Loucy (cell line): Measurements from ENCODE around the gene DCP2.

Experiments used
- H2AFZ ChIP-seq: fragments of 200-600 bp; sonication (generic); 2 replicates; pipeline ENCODE4 v1.6.0; 2016; ENCODE audit warnings: antibody characterized with exemption, mild to moderate bottlenecking, low read length, moderate library complexity
- H3F3A ChIP-seq: fragments of 200-600 bp; 2 replicates; pipeline ENCODE4 v1.6.0; 2016; ENCODE audit warnings: antibody characterized with exemption, low read depth, mild to moderate bottlenecking
- H3K27me3 ChIP-seq: fragments of 200-600 bp; sonication (generic); 2 replicates; pipeline ENCODE4 v1.6.1; 2014; ENCODE audit warnings: low read length, mild to moderate bottlenecking; ENCODE audit not compliant: insufficient read depth, poor library complexity, severe bottlenecking
- H3K36me3 ChIP-seq: fragments of 200-600 bp; sonication (generic); 2 replicates; pipeline ENCODE4 v1.6.1; 2016; ENCODE audit warnings: low read length; ENCODE audit not compliant: insufficient read depth
- H3K4me1 ChIP-seq: fragments of 200-600 bp; sonication (generic); 2 replicates; pipeline ENCODE4 v1.5.1; 2014; ENCODE audit warnings: low read length, mild to moderate bottlenecking; ENCODE audit not compliant: insufficient read depth, poor library complexity, severe bottlenecking
- H3K4me2 ChIP-seq: fragments of 200-600 bp; sonication (generic); 2 replicates; pipeline ENCODE4 v1.6.0; 2014; ENCODE audit warnings: antibody characterized with exemption, low read length, low read depth, mild to moderate bottlenecking; ENCODE audit not compliant: poor library complexity, severe bottlenecking
- H3K4me3 ChIP-seq: fragments of 200-600 bp; sonication (generic); 2 replicates; pipeline ENCODE4 v1.5.1; 2014; ENCODE audit warnings: low read length, mild to moderate bottlenecking, mixed read lengths; ENCODE audit not compliant: poor library complexity, severe bottlenecking
- H3K79me2 ChIP-seq: fragments of 200-600 bp; sonication (generic); 2 replicates; pipeline ENCODE4 v1.6.1; 2014; ENCODE audit warnings: low read length; ENCODE audit not compliant: insufficient read depth
- H3K9ac ChIP-seq: fragments of 200-600 bp; sonication (generic); 2 replicates; pipeline ENCODE4 v1.6.0; 2014; ENCODE audit warnings: mild to moderate bottlenecking, low read depth, low read length, moderate library complexity; ENCODE audit not compliant: poor library complexity, severe bottlenecking
- H3K9me2 ChIP-seq: fragments of 200-600 bp; sonication (generic); replicated peaks from 2 replicates; pipeline ENCODE4 v1.6.1; 2016; ENCODE audit warnings: low read depth, low read length, mixed read lengths
- H3K9me3 ChIP-seq: fragments of 200-600 bp; sonication (generic); 2 replicates; pipeline ENCODE4 v1.6.1; 2014; ENCODE audit warnings: mild to moderate bottlenecking, antibody characterized with exemption, low read length, low read depth; ENCODE audit not compliant: insufficient read depth
- H4K20me1 ChIP-seq: fragments of 200-600 bp; sonication (generic); 2 replicates; pipeline ENCODE4 v1.6.0; 2014; ENCODE audit warnings: antibody characterized with exemption, low read length, mild to moderate bottlenecking; ENCODE audit not compliant: insufficient read depth, poor library complexity, severe bottlenecking
- EZH2phosphoT487 ChIP-seq: fragments of 200-600 bp; IDR thresholded peaks from 2 replicates; pipeline ENCODE4 v1.6.1; 2018; ENCODE audit warnings: antibody characterized with exemption, mild to moderate bottlenecking, moderate library complexity, borderline replicate concordance
- TF ChIP-seq, protein P1 (sequence below): fragments of 200-600 bp; sonication (generic); conservative IDR thresholded peaks from 2 replicates; pipeline ENCODE4 v1.5.1; 2014; ENCODE audit warnings: mild to moderate bottlenecking, antibody characterized with exemption, low read length

The DCP2 gene

DNA sequence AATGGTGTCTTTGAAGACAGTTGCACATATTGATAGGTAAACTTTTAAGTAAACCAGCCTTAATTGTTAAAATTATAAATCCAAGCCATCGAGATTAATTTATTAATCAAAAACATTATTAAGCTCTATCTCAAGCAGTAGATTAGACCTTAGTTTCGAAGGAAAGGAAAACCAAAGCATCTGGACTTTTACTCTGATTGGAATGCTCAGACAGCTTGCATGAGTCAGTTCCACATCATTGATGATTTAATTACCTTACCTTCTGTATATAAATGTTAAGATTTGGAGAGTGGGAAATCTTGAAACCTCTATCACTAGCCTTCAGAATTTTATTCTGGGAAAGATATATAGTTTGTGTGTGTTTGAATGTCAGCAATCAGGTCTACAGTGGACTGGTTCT, 23.9 kb downstream of the DCP2 start:
- H3K36me3 ChIP-seq = peaks cover 52% of the 10 kb centered on the region; the same call in 1 of the 2 replicates
- peaks cover 31% of the 10 kb centered on the region for H3K79me2 ChIP-seq
- peaks cover 3% of the 10 kb centered on the region for H4K20me1 ChIP-seq
- no peak overlapping the region for H2AFZ ChIP-seq
- H3K4me1 ChIP-seq = no peaks in the 10 kb centered on the region
- no peaks in the 10 kb centered on the region for H3K9me3 ChIP-seq
- TF ChIP-seq EZH2phosphoT487 = no peak
- TF ChIP-seq, protein P1, sequence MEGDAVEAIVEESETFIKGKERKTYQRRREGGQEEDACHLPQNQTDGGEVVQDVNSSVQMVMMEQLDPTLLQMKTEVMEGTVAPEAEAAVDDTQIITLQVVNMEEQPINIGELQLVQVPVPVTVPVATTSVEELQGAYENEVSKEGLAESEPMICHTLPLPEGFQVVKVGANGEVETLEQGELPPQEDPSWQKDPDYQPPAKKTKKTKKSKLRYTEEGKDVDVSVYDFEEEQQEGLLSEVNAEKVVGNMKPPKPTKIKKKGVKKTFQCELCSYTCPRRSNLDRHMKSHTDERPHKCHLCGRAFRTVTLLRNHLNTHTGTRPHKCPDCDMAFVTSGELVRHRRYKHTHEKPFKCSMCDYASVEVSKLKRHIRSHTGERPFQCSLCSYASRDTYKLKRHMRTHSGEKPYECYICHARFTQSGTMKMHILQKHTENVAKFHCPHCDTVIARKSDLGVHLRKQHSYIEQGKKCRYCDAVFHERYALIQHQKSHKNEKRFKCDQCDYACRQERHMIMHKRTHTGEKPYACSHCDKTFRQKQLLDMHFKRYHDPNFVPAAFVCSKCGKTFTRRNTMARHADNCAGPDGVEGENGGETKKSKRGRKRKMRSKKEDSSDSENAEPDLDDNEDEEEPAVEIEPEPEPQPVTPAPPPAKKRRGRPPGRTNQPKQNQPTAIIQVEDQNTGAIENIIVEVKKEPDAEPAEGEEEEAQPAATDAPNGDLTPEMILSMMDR = no peak
- H3F3A ChIP-seq = no peaks in the 10 kb centered on the region
- no peaks in the 10 kb centered on the region for H3K27me3 ChIP-seq
- H3K9me2 ChIP-seq = no peaks in the 10 kb centered on the region
- H3K9ac ChIP-seq = no peak overlapping the region
- no peak overlapping the region for H3K4me2 ChIP-seq
- no peak overlapping the region for H3K4me3 ChIP-seq

DNA sequence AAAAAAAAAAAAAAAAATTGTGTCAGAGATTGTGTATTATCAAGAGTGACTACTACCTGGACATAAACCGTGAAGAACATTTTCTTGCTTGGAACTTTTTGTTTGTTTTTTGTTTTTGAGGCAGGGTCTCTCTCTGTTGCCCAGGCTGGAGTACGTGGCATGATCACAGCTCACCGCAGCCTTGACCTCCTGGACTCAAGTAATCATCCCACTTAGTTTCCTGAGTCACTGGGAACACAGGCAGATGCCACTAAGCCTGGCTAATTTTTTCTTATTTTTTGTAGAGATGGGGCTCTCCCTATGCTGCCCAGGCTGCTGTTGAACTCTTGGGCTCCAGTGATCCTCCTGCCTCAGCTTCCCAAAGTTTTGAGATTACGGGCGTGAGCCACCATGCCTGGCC, 25.8 kb downstream of the DCP2 start:
- Histone ChIP-seq H3K79me2 (peaks cover 18% of the 10 kb centered on the region), H3K36me3 (peaks cover 56% of the 10 kb centered on the region; the same call in 1 of the 2 replicates), H3K27me3 (no peaks in the 10 kb centered on the region), H3K4me2 (no peak overlapping the region), H3K9me3 (no peaks in the 10 kb centered on the region), H2AFZ (no peak overlapping the region), H3K4me1 (no peaks in the 10 kb centered on the region), H3K9me2 (no peaks in the 10 kb centered on the region), H3K9ac (no peak overlapping the region), H3K4me3 (no peak overlapping the region), H3F3A (no peaks in the 10 kb centered on the region), H4K20me1 (peaks cover 3% of the 10 kb centered on the region)
- TF ChIP-seq EZH2phosphoT487 = no peak
- TF ChIP-seq, protein P1 = no peak

DNA sequence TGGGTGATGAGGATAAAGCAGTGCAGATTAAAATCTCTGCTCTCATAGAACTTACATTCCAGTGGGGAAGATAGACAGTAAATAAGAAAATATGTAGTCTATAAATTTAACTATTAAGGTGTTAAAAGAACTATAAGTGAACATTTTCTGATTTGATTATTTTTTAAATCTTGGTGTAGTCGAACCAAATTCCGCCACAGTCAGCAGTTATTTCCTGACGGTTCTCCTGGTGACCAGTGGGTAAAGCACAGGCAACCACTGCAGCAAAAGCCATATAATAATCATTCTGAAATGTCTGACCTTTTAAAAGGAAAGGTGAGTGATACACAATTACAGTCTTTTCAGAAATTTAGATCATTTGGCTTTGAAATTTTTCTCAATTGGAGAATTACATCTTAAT, 27.2 kb downstream of the DCP2 start:
- Histone ChIP-seq H3K9ac (no peak overlapping the region), H3K27me3 (no peaks in the 10 kb centered on the region), H3K9me3 (no peaks in the 10 kb centered on the region), H3K4me3 (no peak overlapping the region), H3K9me2 (no peaks in the 10 kb centered on the region), H3K79me2 (peaks cover 5% of the 10 kb centered on the region; the same call in 1 of the 2 replicates), H2AFZ (no peak overlapping the region), H4K20me1 (no peaks in the 10 kb centered on the region), H3K36me3 (peaks cover 61% of the 10 kb centered on the region; the same call in 1 of the 2 replicates), H3K4me2 (no peak overlapping the region), H3F3A (no peaks in the 10 kb centered on the region), H3K4me1 (no peaks in the 10 kb centered on the region)
- TF ChIP-seq, protein P1 = no peak
- no peak for TF ChIP-seq EZH2phosphoT487
